Eye (tissue), 1 donor: ENCODE data around the gene KRT5.
"Not testable (repeated sequence)": the region's sequence is repeated elsewhere in the genome, so short reads cannot be mapped to it uniquely, and the experiment has no call there.

Experiments
- DNase-seq: peaks from one replicate; pipeline ENCODE4 v3.0.0-alpha.2; 2015

Gene KRT5

GRCh38 chr12:52518574-52519386, 1.4 kb downstream of the KRT5 start:
- DNase-seq, result no peak

GRCh38 chr12:52517888-52518287, 2.3 kb downstream of the KRT5 start:
- DNase-seq, result no peak

- no peak for DNase-seq
Observed at GRCh38 chr12:52517005-52517835, 3.0 kb downstream of the KRT5 start.

GRCh38 chr12:52515927-52516831, 4.0 kb downstream of the KRT5 start:
- no peak for DNase-seq

DNA sequence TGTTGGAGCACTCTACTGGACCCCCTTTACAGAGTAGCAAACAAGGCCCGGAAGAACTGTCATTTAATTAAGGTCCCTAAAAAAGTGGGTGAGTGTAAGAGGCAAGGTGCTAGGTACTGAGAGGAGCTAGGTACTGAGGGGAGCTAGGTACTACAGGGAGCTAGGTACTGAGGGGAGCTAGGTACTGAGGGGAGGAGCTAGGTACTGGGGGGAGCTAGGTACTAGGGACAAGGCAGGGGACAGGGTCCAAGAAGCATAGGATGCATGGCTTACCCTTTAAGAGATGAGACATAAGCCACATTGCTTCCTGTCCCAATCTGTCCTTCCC, 4.9 kb downstream of the KRT5 start:
- no peak for DNase-seq

GRCh38 chr12:52514471-52515318, 5.5 kb downstream of the KRT5 start:
- DNase-seq, result no peak

DNA sequence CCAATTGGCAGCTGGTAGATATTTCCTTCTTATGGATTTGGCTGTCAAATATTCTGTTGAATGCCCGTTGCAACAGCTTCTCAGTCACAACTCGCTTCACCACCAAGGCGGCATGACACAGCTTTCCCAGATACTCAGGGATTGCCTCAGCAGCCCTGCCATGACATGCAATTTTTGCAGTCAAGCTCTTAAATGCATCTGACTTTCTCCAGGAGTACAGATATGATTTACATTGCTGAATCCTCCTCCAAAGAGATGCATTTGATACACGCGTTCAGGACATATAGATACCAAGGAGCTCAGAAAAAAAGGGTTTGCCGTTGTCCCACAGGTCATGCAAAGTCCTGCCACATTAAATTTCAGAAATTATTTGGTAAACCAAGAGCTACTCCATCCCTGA, 6.5 kb downstream of the KRT5 start:
- no peak for DNase-seq

GRCh38 chr12:52508211-52508610, 12.0 kb downstream of the KRT5 start:
- no peak for DNase-seq

- peak; percentile 35 for DNase-seq
Observed at GRCh38 chr12:52506858-52507715, 13.1 kb downstream of the KRT5 start.

DNA sequence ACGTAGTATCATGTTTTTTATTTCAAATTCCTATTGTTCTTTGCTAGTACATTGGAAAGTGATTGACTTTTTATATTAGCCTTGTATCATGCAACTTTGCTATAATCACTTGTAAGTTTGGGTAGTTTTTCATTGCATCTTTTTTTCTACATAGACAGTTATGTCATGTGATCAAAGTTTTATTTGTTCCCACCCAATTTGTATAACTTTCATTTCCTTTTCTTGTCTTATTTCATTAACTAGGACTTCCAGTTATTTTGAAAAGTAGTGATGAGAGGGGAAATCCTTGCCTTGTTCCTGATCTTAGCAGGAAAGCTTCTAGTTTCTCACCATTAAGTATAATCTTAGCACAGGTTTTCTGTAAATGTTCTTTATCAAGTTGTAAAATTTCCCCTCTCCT, 17.3 kb downstream of the KRT5 start:
- no peak for DNase-seq

DNA sequence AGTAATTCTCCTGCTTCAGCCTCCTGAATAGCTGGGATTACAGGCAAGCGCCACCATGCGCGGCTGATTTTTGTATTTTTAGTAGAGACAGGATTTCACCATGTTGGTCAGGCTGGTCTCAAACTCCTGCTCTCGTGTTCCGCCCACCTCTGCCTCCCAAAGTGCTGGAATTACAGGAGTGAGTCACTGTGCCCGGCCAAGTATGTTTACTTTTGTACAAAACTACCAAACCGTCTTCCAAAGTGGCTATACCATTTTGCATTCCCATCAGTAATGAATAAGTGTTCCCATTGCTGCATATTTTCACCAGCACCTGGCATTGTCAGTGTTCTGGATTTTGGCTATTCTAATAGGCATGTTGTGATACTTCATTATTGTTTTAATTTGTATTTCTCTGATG, 18.7 kb downstream of the KRT5 start:
- DNase-seq, result no peak

DNA sequence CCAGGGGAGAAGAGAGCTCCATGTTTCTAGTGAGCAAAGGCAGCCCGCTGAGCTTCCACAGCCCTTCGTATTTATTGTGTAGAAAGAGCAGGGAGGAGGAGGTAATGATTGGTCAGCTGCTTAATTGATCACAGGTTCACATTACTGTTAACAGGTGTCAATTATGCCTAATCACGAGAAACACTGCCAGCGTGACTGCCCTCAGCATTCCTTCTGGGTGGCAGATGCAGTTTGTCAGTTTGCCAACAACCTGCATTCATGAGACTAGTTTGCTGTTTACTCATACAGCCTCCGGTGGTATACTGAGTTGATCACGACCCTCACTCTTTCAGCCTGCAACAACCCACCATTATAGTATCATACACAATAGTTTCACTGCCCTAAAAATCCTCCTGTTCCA, 19.6 kb downstream of the KRT5 start:
- not testable (repeated sequence) for DNase-seq

GRCh38 chr12:52499806-52500560, 20.2 kb downstream of the KRT5 start:
- DNase-seq, result no peak

DNA sequence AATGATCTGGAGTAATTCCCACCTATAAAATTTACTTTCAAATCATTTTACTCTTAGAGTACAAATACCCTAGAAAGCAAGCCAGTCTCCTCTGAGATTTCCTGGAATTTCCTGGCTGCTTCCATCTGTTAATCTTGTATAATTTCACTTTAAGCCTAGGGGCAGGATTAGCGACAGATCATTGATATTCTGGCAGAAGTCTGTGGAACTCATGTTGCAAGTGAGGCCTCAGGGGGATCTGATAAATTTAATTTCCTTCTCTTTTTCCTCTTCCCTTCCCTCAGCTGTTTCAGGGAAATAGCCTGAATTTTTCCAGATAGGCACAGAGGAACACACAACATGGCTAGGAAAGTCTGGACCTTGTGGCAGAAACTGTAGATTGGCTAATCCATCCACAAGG, 21.2 kb downstream of the KRT5 start:
- DNase-seq, result no peak

- DNase-seq, result no peak
Observed at GRCh38 chr12:52497975-52498374, 22.2 kb downstream of the KRT5 start.

DNA sequence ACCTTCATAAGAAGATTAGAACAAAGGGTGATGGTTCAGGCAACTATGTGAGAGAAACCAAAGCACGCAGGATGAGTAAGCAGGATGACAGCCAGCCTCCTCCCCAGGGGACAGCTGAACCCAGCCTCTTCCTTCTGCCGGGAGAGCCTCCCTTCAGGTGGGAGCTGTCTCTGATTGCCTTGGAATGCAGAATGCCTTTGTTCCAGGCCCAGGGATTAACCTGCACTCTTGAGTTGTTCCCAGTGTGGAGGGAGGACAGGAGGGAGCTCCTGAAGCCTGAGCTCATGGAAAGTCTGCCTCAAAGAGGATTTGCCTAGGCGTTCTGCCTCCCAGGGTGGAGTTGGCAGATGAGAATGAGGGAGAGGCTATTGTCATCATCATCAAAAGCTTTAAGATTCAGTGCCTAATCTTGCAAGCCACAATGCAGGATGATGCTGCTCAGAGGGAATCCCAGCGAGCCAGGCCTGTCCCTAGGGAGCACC, 23.6 kb downstream of the KRT5 start:
- peak; percentile 30 for DNase-seq

DNA sequence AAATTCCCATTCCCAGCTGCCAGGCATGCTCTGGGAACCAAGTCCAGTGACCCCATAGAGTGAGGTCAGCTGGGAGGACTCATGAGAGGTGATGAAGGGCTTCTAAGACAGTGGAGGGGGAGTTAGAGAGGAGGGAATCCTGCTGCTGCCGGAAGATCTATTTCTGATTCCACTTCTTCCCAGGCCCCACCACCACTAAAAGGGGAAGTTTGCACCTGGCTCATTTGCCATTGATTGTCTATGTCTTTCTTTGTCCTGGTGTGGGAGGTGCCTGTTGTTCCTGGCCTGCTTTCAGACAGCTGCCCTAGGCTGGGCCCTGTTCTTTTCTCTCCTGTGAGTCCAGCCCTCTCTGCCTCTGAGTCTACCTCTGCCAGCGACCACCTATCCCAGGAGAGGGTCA, 24.1 kb downstream of the KRT5 start:
- DNase-seq, result peak; percentile 24

- peak; percentile 51 for DNase-seq
Observed at GRCh38 chr12:52495389-52495788, 24.8 kb downstream of the KRT5 start.

- no peak for DNase-seq
Observed at GRCh38 chr12:52494518-52494917, 25.7 kb downstream of the KRT5 start.

GRCh38 chr12:52494100-52494499, 26.1 kb downstream of the KRT5 start:
- no peak for DNase-seq
